B cell (primary cell): ENCODE measurements around the gene STX8. TPM values are rescaled to one million over a fixed set of nuclear protein-coding genes. Genes with fewer than 3 reads are reported as not detected.

Experiments
- ATAC-seq: fragments of 200-7000 bp; cut with Tn5 transposase; one replicate; pipeline ENCODE4 v1.10.0; 2021; ENCODE audit warnings: low read depth, mild to moderate bottlenecking, moderate number of reproducible peaks, moderate library complexity
- CTCF ChIA-PET: fragments of 350-600 bp; sonication (Branson Sonifier 250); formaldehyde crosslinking; loops from one replicate; lab custom pipeline; 2021; ENCODE audit warnings: antibody characterized with exemption, inconsistent platforms; lab: Charles Lee
- POLR2A ChIA-PET: fragments of 350-600 bp; sonication (Branson Sonifier 250); formaldehyde crosslinking; loops from one replicate; lab custom pipeline; 2021; ENCODE audit warnings: antibody characterized with exemption; lab: Charles Lee
- DNase-seq: peaks from one replicate; pipeline ENCODE4 v3.0.0; 2013
- H2AFZ ChIP-seq: 2 replicates; pipeline ENCODE4 v1.6.1; 2012; ENCODE audit warnings: mild to moderate bottlenecking, low read depth, low read length; ENCODE audit not compliant: insufficient read depth, poor library complexity, severe bottlenecking
- H3K27ac ChIP-seq, 2 donors: 1 replicate in 1 of 2; 2 replicates in 1 of 2; pipeline ENCODE4 v1.5.1; 2012 to 2013; ENCODE audit warnings: low read length in 2 of 2, mild to moderate bottlenecking in 2 of 2, moderate library complexity in 1 of 2
- H3K27me3 ChIP-seq, 4 experiments: fragments of 200-600 bp in 1 of 4; sonication (generic) in 1 of 4; replicated peaks in 1 of 4; 1 replicate in 2 of 4; 2 replicates in 2 of 4; pipeline versions ENCODE4 v1.6.1 to v1.7.0; 2013 to 2016; ENCODE audit warnings: low read length in 3 of 4, mild to moderate bottlenecking in 2 of 4, mixed read lengths in 1 of 4, moderate library complexity in 1 of 4; ENCODE audit not compliant: insufficient read depth in 4 of 4, control insufficient read depth in 3 of 4; ENCODE audit errors: control extremely low read depth in 1 of 4
- H3K36me3 ChIP-seq, 2 experiments: replicated peaks in 1 of 2; 1 replicate in 1 of 2; 2 replicates in 1 of 2; pipeline versions ENCODE4 v1.6.1 to v1.7.1; 2013; ENCODE audit warnings: low read length in 1 of 2; ENCODE audit not compliant: insufficient read depth in 2 of 2, control insufficient read depth in 1 of 2; ENCODE audit errors: control extremely low read depth in 1 of 2, extremely low read depth in 1 of 2
- H3K4me1 ChIP-seq, 2 donors: fragments of 200-600 bp in 1 of 2; sonication (generic) in 1 of 2; 1 replicate in 1 of 2; 2 replicates in 1 of 2; pipeline versions ENCODE4 v1.5.1 to v1.6.1; 2013 to 2017; ENCODE audit warnings: low read length in 2 of 2; ENCODE audit not compliant: control insufficient read depth in 2 of 2, insufficient read depth in 2 of 2
- H3K4me2 ChIP-seq: replicated peaks from 2 replicates; pipeline ENCODE3; 2012; ENCODE audit warnings: mild to moderate bottlenecking, low read depth, low read length; ENCODE audit not compliant: poor library complexity, severe bottlenecking
- H3K4me3 ChIP-seq, 5 experiments: fragments of 200-600 bp in 1 of 5; sonication (generic) in 1 of 5; 1 replicate in 3 of 5; 2 replicates in 2 of 5; pipeline versions ENCODE4 v1.5.1 to v1.7.0; 2011 to 2016; ENCODE audit warnings: low read length in 4 of 5, mild to moderate bottlenecking in 4 of 5, low read depth in 2 of 5, control low read depth in 1 of 5, moderate library complexity in 1 of 5; ENCODE audit not compliant: insufficient read depth in 1 of 5; ENCODE audit errors: control extremely low read depth in 1 of 5, extremely low read depth in 1 of 5
- H3K79me2 ChIP-seq: fragments of 200-600 bp; sonication (generic); one replicate; pipeline ENCODE4 v1.6.0; 2016; ENCODE audit warnings: low read length; ENCODE audit not compliant: control insufficient read depth, insufficient read depth
- H3K9ac ChIP-seq: fragments of 200-600 bp; sonication (generic); 2 replicates; pipeline ENCODE4 v1.6.1; 2017; ENCODE audit warnings: mild to moderate bottlenecking, low read length, moderate library complexity
- H3K9me3 ChIP-seq, 3 donors: one replicate each; pipeline versions ENCODE4 v1.6.1 to v1.7.1; 2013; ENCODE audit warnings: low read length in 2 of 3; ENCODE audit not compliant: control insufficient read depth in 2 of 3, insufficient read depth in 1 of 3; ENCODE audit errors: control extremely low read depth in 1 of 3
- H4K20me1 ChIP-seq: 2 replicates; pipeline ENCODE4 v1.6.0; 2012; ENCODE audit warnings: mild to moderate bottlenecking, low read length; ENCODE audit not compliant: insufficient read depth, control insufficient read depth, poor library complexity, severe bottlenecking
- H3K27ac Mint-ChIP-seq: one replicate; pipeline ENCODE4 v1.8.0; 2021; ENCODE audit warnings: mixed read lengths
- H3K27me3 Mint-ChIP-seq: one replicate; pipeline ENCODE4 v1.8.0; 2021; ENCODE audit warnings: mixed read lengths
- H3K4me1 Mint-ChIP-seq: one replicate; pipeline ENCODE4 v1.8.0; 2021; ENCODE audit warnings: mixed read lengths
- H3K4me3 Mint-ChIP-seq: one replicate; pipeline ENCODE4 v1.8.0; 2021; ENCODE audit warnings: mixed read lengths
- H3K9me3 Mint-ChIP-seq: one replicate; pipeline ENCODE4 v1.8.0; 2022; ENCODE audit warnings: mixed read lengths; ENCODE audit not compliant: insufficient read depth
- CTCF ChIP-seq: fragments of 200-600 bp; IDR thresholded peaks from one replicate; pipeline ENCODE4 v1.8.0; 2022; ENCODE audit warnings: antibody characterized with exemption, mild to moderate bottlenecking
- EZH2 ChIP-seq: IDR thresholded peaks from 2 replicates; pipeline ENCODE4 v1.6.1; 2012; ENCODE audit warnings: borderline replicate concordance, low read depth, mild to moderate bottlenecking, moderate library complexity, low read length; ENCODE audit not compliant: insufficient read depth, poor library complexity, severe bottlenecking
- WGBS: methylation state at CpG from one replicate; pipeline ENCODE4 v1.1.5; 2013; ENCODE audit warnings: missing lambda C conversion rate; ENCODE audit not compliant: insufficient coverage; 5-methylcytosine and 5-hydroxymethylcytosine counted together
- intact Hi-C: fragments of 100-400 bp; cut with micrococcal nuclease; formaldehyde crosslinking; loops from one replicate; pipeline ENCODE4 v1.10.0; 2022
- polyA plus RNA-seq: library from polyadenylated mRNA; depleted of rRNA; stranded (reverse); fragments of >200 nt; gene quantifications from 2 replicates; pipeline ENCODE4 v1.2.3, GENCODE V29; 2012
- total RNA-seq, 2 donors: library from RNA; stranded (reverse); fragments of 120-200 nt in 1 of 2; gene quantifications; 1 replicate in 1 of 2; 2 replicates in 1 of 2; pipeline versions ENCODE4 v1.2.3 to v1.2.4, GENCODE V29; 2013 to 2022

Gene STX8
- total and polyA plus RNA-seq, 2 donors (not counting 1 experiment from before 2014, with no cell fraction given) = 35.8 to 61.5 TPM

- H4K20me1 ChIP-seq = no peaks in the 10 kb centered on the region
- no peak overlapping the region for H3K4me3 ChIP-seq
- no peak overlapping the region for H3K4me2 ChIP-seq
- WGBS = 97% methylated on average over 19 of the region's 21 CpGs
- DNase-seq (no peak), ATAC-seq (no peak)
- H3K27me3 ChIP-seq = no peaks in the 10 kb centered on the region
- no peaks in the 10 kb centered on the region for H3K36me3 ChIP-seq
- no peaks in the 10 kb centered on the region for H3K79me2 ChIP-seq
- H3K4me1 ChIP-seq = no peaks in the 10 kb centered on the region
- H3K27ac ChIP-seq = no peak overlapping the region
- TF ChIP-seq EZH2 = no peak
- no peak for TF ChIP-seq CTCF
- no peaks in the 10 kb centered on the region for H3K4me1 Mint-ChIP-seq
- ChIA-PET CTCF (interaction anchor here (1.0 kb wide), 1 partner anchor 10 kb away, joined by 3 read pairs; no protein-coding TSS in a partner anchor), POLR2A (no interaction called here)
- no peak overlapping the region for H3K27ac Mint-ChIP-seq
- no peaks in the 10 kb centered on the region for H3K27me3 Mint-ChIP-seq
- no peak overlapping the region for H3K4me3 Mint-ChIP-seq
- H3K9me3 ChIP-seq = peaks cover 0 to 11% (median 10%) of the 10 kb centered on the region in 3 donors
- no peak overlapping the region for H2AFZ ChIP-seq
- peaks cover 9% of the 10 kb centered on the region for H3K9me3 Mint-ChIP-seq
- intact Hi-C loops = no loop called here
- no peak overlapping the region for H3K9ac ChIP-seq
Measured at GRCh38 chr17:9330611-9331271, 244.9 kb downstream of the STX8 start.

DNA sequence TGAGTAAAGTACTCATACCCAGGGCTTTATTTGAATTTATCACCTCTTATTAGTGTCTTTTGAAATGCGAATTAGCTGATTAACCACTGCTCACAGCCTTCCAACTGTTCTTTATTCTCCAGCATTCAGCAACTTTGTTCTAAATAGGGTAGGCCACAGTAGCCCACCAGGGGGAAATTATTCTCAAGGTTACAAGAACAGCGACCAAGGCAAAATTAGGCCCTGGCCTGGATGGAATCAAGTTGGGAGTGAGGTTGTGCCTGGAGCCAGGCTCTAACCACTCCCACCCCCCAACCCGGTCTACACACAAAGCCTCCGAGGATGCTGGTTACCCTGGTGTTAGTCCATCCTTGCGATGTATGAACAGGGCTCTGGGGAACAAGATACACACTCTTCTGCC, 245.5 kb downstream of the STX8 start:
- Histone ChIP-seq H2AFZ (no peak overlapping the region), H3K9ac (no peak overlapping the region), H3K4me1 (no peaks in the 10 kb centered on the region), H3K9me3 (peaks cover 0 to 11% (median 6%) of the 10 kb centered on the region in 3 donors), H4K20me1 (no peaks in the 10 kb centered on the region), H3K4me2 (no peak overlapping the region), H3K79me2 (no peaks in the 10 kb centered on the region), H3K27ac (no peak overlapping the region), H3K4me3 (no peak overlapping the region), H3K36me3 (no peaks in the 10 kb centered on the region), H3K27me3 (no peaks in the 10 kb centered on the region)
- TF ChIP-seq EZH2 (no peak), CTCF (no peak)
- H3K27ac Mint-ChIP-seq = no peak overlapping the region
- H3K27me3 Mint-ChIP-seq = no peaks in the 10 kb centered on the region
- ChIA-PET CTCF (no interaction called here), POLR2A (no interaction called here)
- DNase-seq (no peak), ATAC-seq (no peak)
- 100% methylated on average over 1 of the region's 5 CpGs for WGBS
- H3K9me3 Mint-ChIP-seq = peaks cover 7% of the 10 kb centered on the region
- no peaks in the 10 kb centered on the region for H3K4me1 Mint-ChIP-seq
- H3K4me3 Mint-ChIP-seq = no peak overlapping the region
- intact Hi-C loops = no loop called here
